OCI-LY1 (cell line): ENCODE data around the gene SALL1.

Source experiments
- H2AFZ ChIP-seq: fragments of 200-600 bp; sonication (generic), shearing (Covaris generic); 2 replicates; pipeline ENCODE4 v1.6.0; 2014; ENCODE audit warnings: antibody characterized with exemption, mild to moderate bottlenecking, low read length
- H3F3A ChIP-seq: fragments of 200-600 bp; sonication (generic), shearing (Covaris generic); 2 replicates; pipeline ENCODE4 v1.6.0; 2014; ENCODE audit warnings: mild to moderate bottlenecking, antibody characterized with exemption, low read length, moderate library complexity; ENCODE audit not compliant: insufficient read depth
- H3K27ac ChIP-seq: fragments of 200-600 bp; sonication (generic); 2 replicates; pipeline ENCODE4 v1.5.1; 2014; ENCODE audit warnings: low read length, mixed run types, mild to moderate bottlenecking, low read depth; ENCODE audit not compliant: poor library complexity, severe bottlenecking
- H3K27me3 ChIP-seq: fragments of 200-600 bp; sonication (generic); 2 replicates; pipeline ENCODE4 v1.6.0; 2014; ENCODE audit warnings: antibody characterized with exemption, mild to moderate bottlenecking, low read length, moderate library complexity; ENCODE audit not compliant: insufficient read depth
- H3K36me3 ChIP-seq: fragments of 200-600 bp; sonication (generic); 2 replicates; pipeline ENCODE4 v1.6.1; 2014; ENCODE audit warnings: mild to moderate bottlenecking, antibody characterized with exemption, low read length, moderate library complexity, mixed read lengths; ENCODE audit not compliant: insufficient read depth
- H3K4me1 ChIP-seq: fragments of 200-600 bp; sonication (generic); 2 replicates; pipeline ENCODE4 v1.5.1; 2014; ENCODE audit warnings: mild to moderate bottlenecking, low read length, moderate library complexity; ENCODE audit not compliant: insufficient read depth, severe bottlenecking
- H3K4me2 ChIP-seq: fragments of 200-600 bp; sonication (generic), shearing (Covaris generic); 2 replicates; pipeline ENCODE4 v1.6.1; 2014; ENCODE audit warnings: low read length
- H3K4me3 ChIP-seq: fragments of 200-600 bp; sonication (generic); 2 replicates; pipeline ENCODE4 v1.5.1; 2014; ENCODE audit warnings: low read length, low read depth, mild to moderate bottlenecking, mixed read lengths; ENCODE audit not compliant: poor library complexity, severe bottlenecking
- H3K79me2 ChIP-seq: fragments of 200-600 bp; shearing (Covaris generic); 2 replicates; pipeline ENCODE4 v1.6.1; 2016; ENCODE audit warnings: mixed run types, low read length, mixed read lengths; ENCODE audit not compliant: insufficient read depth
- H3K9ac ChIP-seq: fragments of 200-600 bp; sonication (generic), shearing (Covaris generic); 2 replicates; pipeline ENCODE4 v1.6.1; 2014; ENCODE audit warnings: mild to moderate bottlenecking, low read length, mixed read lengths
- H3K9me2 ChIP-seq: fragments of 200-600 bp; sonication (generic), shearing (Covaris generic); 2 replicates; pipeline ENCODE4 v1.6.1; 2014; ENCODE audit warnings: low read depth, mild to moderate bottlenecking, low read length, mixed read lengths
- H3K9me3 ChIP-seq: fragments of 200-600 bp; shearing (Covaris generic); 2 replicates; pipeline ENCODE4 v1.6.1; 2014; ENCODE audit warnings: low read length, mixed read lengths
- H4K20me1 ChIP-seq: fragments of 200-600 bp; sonication (generic), shearing (Covaris generic); 2 replicates; pipeline ENCODE4 v1.6.0; 2016; ENCODE audit warnings: mild to moderate bottlenecking, low read length; ENCODE audit not compliant: insufficient read depth
- CTCF ChIP-seq: fragments of 200-600 bp; sonication (generic), shearing (Covaris generic); IDR thresholded peaks from 2 replicates; pipeline ENCODE4 v1.5.1; 2017; ENCODE audit warnings: mild to moderate bottlenecking, antibody characterized with exemption, low read length, moderate library complexity, mixed read lengths
- EZH2 ChIP-seq: fragments of 200-600 bp; sonication (generic), shearing (Covaris generic); IDR thresholded peaks from 2 replicates; pipeline ENCODE4 v1.8.0; 2017; ENCODE audit warnings: borderline replicate concordance, mixed run types, mild to moderate bottlenecking, antibody characterized with exemption, low read length, moderate library complexity, mixed read lengths

The SALL1 gene

GRCh38 chr16:51121850-51122249 lies 29.2 kb downstream of the SALL1 start:
- Histone ChIP-seq H2AFZ (no peak overlapping the region), H4K20me1 (no peaks in the 10 kb centered on the region), H3K27me3 (no peaks in the 10 kb centered on the region), H3K27ac (no peak overlapping the region), H3K4me3 (no peak overlapping the region), H3K79me2 (no peaks in the 10 kb centered on the region), H3K4me2 (no peak overlapping the region), H3F3A (no peaks in the 10 kb centered on the region), H3K4me1 (no peaks in the 10 kb centered on the region), H3K36me3 (no peaks in the 10 kb centered on the region), H3K9ac (no peak overlapping the region), H3K9me2 (no peaks in the 10 kb centered on the region), H3K9me3 (no peaks in the 10 kb centered on the region)
- TF ChIP-seq EZH2 (no peak), CTCF (no peak)

- H3K79me2 ChIP-seq: no peaks in the 10 kb centered on the region
- no peaks in the 10 kb centered on the region for H3K9me3 ChIP-seq
- H3F3A ChIP-seq: no peaks in the 10 kb centered on the region
- no peaks in the 10 kb centered on the region for H3K4me1 ChIP-seq
- no peaks in the 10 kb centered on the region for H3K36me3 ChIP-seq
- no peak overlapping the region for H3K4me2 ChIP-seq
- H3K9ac ChIP-seq: no peak overlapping the region
- no peak overlapping the region for H3K27ac ChIP-seq
- no peak overlapping the region for H3K4me3 ChIP-seq
- no peaks in the 10 kb centered on the region for H4K20me1 ChIP-seq
- H2AFZ ChIP-seq: no peak overlapping the region
- H3K9me2 ChIP-seq: no peaks in the 10 kb centered on the region
- TF ChIP-seq EZH2: no peak
- H3K27me3 ChIP-seq: no peaks in the 10 kb centered on the region
Observed at GRCh38 chr16:51120730-51121347, 30.2 kb downstream of the SALL1 start.

GRCh38 chr16:51119973-51120729 lies 30.9 kb downstream of the SALL1 start:
- no peaks in the 10 kb centered on the region for H3K4me1 ChIP-seq
- no peak overlapping the region for H3K27ac ChIP-seq
- no peaks in the 10 kb centered on the region for H3F3A ChIP-seq
- TF ChIP-seq CTCF: no peak
- TF ChIP-seq EZH2: no peak
- H4K20me1 ChIP-seq: no peaks in the 10 kb centered on the region
- no peaks in the 10 kb centered on the region for H3K79me2 ChIP-seq
- H3K9me2 ChIP-seq: no peaks in the 10 kb centered on the region
- no peak overlapping the region for H3K4me3 ChIP-seq
- no peaks in the 10 kb centered on the region for H3K36me3 ChIP-seq
- H3K27me3 ChIP-seq: no peaks in the 10 kb centered on the region
- no peak overlapping the region for H3K9ac ChIP-seq
- H2AFZ ChIP-seq: no peak overlapping the region
- H3K4me2 ChIP-seq: no peak overlapping the region
- H3K9me3 ChIP-seq: no peaks in the 10 kb centered on the region
